Mesendoderm (in vitro differentiated cells): ENCODE measurements around the gene SGSM1.

Experiments used
- DNase-seq: peaks from one replicate; pipeline ENCODE4 v3.0.0; 2013
- H2AK5ac ChIP-seq: 2 replicates; pipeline ENCODE4 v1.6.1; 2013; ENCODE audit warnings: low read length, inconsistent platforms
- H2BK120ac ChIP-seq: 2 replicates; pipeline ENCODE4 v1.6.1; 2013; ENCODE audit warnings: low read depth, mild to moderate bottlenecking, low read length, moderate library complexity, mixed read lengths
- H2BK15ac ChIP-seq: replicated peaks from 2 replicates; pipeline ENCODE4 v1.6.1; 2013; ENCODE audit warnings: low read depth, mild to moderate bottlenecking, moderate library complexity
- H2BK5ac ChIP-seq: 2 replicates; pipeline ENCODE4 v1.6.1; 2013; ENCODE audit warnings: low read length, inconsistent platforms
- H3K18ac ChIP-seq: 2 replicates; pipeline ENCODE4 v1.6.1; 2013; ENCODE audit warnings: mild to moderate bottlenecking, low read length, mixed read lengths
- H3K23ac ChIP-seq: one replicate; pipeline ENCODE4 v1.6.1; 2013; ENCODE audit warnings: low read length
- H3K27ac ChIP-seq: 2 replicates; pipeline ENCODE4 v1.5.1; 2013; ENCODE audit warnings: low read depth, mild to moderate bottlenecking, inconsistent platforms, low read length, moderate library complexity
- H3K27me3 ChIP-seq: 2 replicates; pipeline ENCODE4 v1.6.1; 2013; ENCODE audit warnings: low read length, control low read depth, mild to moderate bottlenecking, inconsistent platforms; ENCODE audit not compliant: insufficient read depth, poor library complexity
- H3K36me3 ChIP-seq: 2 replicates; pipeline ENCODE4 v1.6.1; 2013; ENCODE audit warnings: low read length, inconsistent platforms; ENCODE audit not compliant: control insufficient read depth, insufficient read depth
- H3K4ac ChIP-seq: one replicate; pipeline ENCODE4 v1.6.1; 2013; ENCODE audit warnings: low read depth, mild to moderate bottlenecking, low read length, moderate library complexity
- H3K4me1 ChIP-seq: 2 replicates; pipeline ENCODE4 v1.6.1; 2013; ENCODE audit warnings: low read depth, low read length, inconsistent platforms; ENCODE audit not compliant: control insufficient read depth
- H3K4me2 ChIP-seq: 2 replicates; pipeline ENCODE4 v1.6.1; 2013; ENCODE audit warnings: low read length
- H3K4me3 ChIP-seq: 2 replicates; pipeline ENCODE4 v1.5.1; 2013; ENCODE audit warnings: mild to moderate bottlenecking, low read length
- H3K56ac ChIP-seq: one replicate; pipeline ENCODE4 v1.6.1; 2013; ENCODE audit warnings: low read length
- H3K79me1 ChIP-seq: 2 replicates; pipeline ENCODE4 v1.6.1; 2013; ENCODE audit warnings: low read length, inconsistent platforms
- H3K79me2 ChIP-seq: 2 replicates; pipeline ENCODE4 v1.6.1; 2013; ENCODE audit warnings: mild to moderate bottlenecking, low read length; ENCODE audit not compliant: control insufficient read depth, insufficient read depth
- H3K9ac ChIP-seq: 2 replicates; pipeline ENCODE4 v1.6.1; 2013; ENCODE audit warnings: low read length, inconsistent platforms
- H4K5ac ChIP-seq: one replicate; pipeline ENCODE4 v1.6.1; 2013; ENCODE audit warnings: low read length
- H4K8ac ChIP-seq: one replicate; pipeline ENCODE4 v1.6.1; 2013; ENCODE audit warnings: low read depth, mild to moderate bottlenecking, control low read depth, low read length, moderate library complexity
- WGBS: extraction: QIAGEN DNeasy Blood & Tissue Kit; methylation state at CpG from one replicate; pipeline ENCODE4 v1.1.7; 2013; ENCODE audit warnings: low lambda C conversion rate, missing lambda C conversion rate; ENCODE audit not compliant: insufficient coverage; ENCODE audit errors: extremely low coverage; 5-methylcytosine and 5-hydroxymethylcytosine counted together

Gene SGSM1

DNA sequence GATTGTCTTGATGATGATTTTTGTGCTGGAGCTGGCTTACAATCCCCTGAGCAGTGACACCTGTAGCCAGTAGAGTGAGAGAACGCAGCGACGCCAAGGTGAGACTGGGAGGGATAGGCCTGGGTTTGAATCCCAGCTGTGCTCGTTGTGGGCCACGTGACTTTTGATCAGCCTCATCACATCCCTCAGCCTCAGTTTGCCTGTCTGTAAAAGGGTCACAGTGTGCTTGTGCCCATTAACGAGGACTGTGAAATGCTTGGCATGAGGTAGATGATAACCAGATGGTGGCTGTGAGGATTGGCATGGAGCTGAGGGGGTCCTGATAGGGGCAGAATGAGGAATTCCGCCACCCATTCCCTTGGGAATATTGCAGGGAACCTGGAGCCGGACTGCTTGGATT lies 156.1 kb downstream of the SGSM1 start:
- Histone ChIP-seq H4K5ac (no peak overlapping the region), H3K4me2 (no peak overlapping the region), H3K4me1 (no peaks in the 10 kb centered on the region), H3K56ac (no peak overlapping the region), H3K27ac (no peak overlapping the region), H2BK15ac (no peak overlapping the region), H3K18ac (no peak overlapping the region), H3K79me2 (peaks cover 11% of the 10 kb centered on the region), H3K4ac (no peak overlapping the region), H2AK5ac (no peak overlapping the region), H3K36me3 (no peaks in the 10 kb centered on the region), H4K8ac (no peak overlapping the region), H3K23ac (no peak overlapping the region), H3K9ac (no peak overlapping the region), H3K27me3 (no peaks in the 10 kb centered on the region), H3K79me1 (peaks cover 11% of the 10 kb centered on the region), H3K4me3 (no peak overlapping the region), H2BK5ac (no peak overlapping the region), H2BK120ac (no peak overlapping the region)
- DNase-seq, result no peak
- no CpG with 5 or more reads among the region's 8 CpGs for WGBS

- Histone ChIP-seq H3K56ac (no peak overlapping the region), H2BK5ac (no peak overlapping the region), H3K18ac (no peak overlapping the region), H3K79me2 (peaks cover 11% of the 10 kb centered on the region), H2BK15ac (no peak overlapping the region), H3K23ac (no peak overlapping the region), H4K8ac (no peak overlapping the region), H3K27ac (no peak overlapping the region), H3K4ac (no peak overlapping the region), H3K4me1 (no peaks in the 10 kb centered on the region), H2BK120ac (no peak overlapping the region), H3K4me2 (no peak overlapping the region), H3K79me1 (peaks cover 10% of the 10 kb centered on the region), H2AK5ac (no peak overlapping the region), H3K9ac (no peak overlapping the region), H3K36me3 (no peaks in the 10 kb centered on the region), H3K27me3 (no peaks in the 10 kb centered on the region), H4K5ac (no peak overlapping the region), H3K4me3 (no peak overlapping the region)
- no peak for DNase-seq
- WGBS, result no CpG with 5 or more reads among the region's 11 CpGs
Measured at GRCh38 chr22:24962835-24963234, 156.8 kb downstream of the SGSM1 start.

- Histone ChIP-seq H3K4me3 (no peak overlapping the region), H2BK5ac (no peak overlapping the region), H3K79me2 (peaks cover 9% of the 10 kb centered on the region), H3K18ac (no peak overlapping the region), H3K9ac (no peak overlapping the region), H2AK5ac (no peak overlapping the region), H4K5ac (no peak overlapping the region), H2BK120ac (no peak overlapping the region), H3K56ac (no peak overlapping the region), H4K8ac (no peak overlapping the region), H3K27ac (no peak overlapping the region), H3K4me1 (no peaks in the 10 kb centered on the region), H3K4me2 (no peak overlapping the region), H3K79me1 (peaks cover 10% of the 10 kb centered on the region), H3K23ac (no peak overlapping the region), H3K36me3 (no peaks in the 10 kb centered on the region), H3K27me3 (no peaks in the 10 kb centered on the region), H2BK15ac (no peak overlapping the region), H3K4ac (no peak overlapping the region)
- no peak for DNase-seq
- WGBS, result no CpG with 5 or more reads among the region's 3 CpGs
Measured at GRCh38 chr22:24964441-24964840, 158.4 kb downstream of the SGSM1 start.

DNA sequence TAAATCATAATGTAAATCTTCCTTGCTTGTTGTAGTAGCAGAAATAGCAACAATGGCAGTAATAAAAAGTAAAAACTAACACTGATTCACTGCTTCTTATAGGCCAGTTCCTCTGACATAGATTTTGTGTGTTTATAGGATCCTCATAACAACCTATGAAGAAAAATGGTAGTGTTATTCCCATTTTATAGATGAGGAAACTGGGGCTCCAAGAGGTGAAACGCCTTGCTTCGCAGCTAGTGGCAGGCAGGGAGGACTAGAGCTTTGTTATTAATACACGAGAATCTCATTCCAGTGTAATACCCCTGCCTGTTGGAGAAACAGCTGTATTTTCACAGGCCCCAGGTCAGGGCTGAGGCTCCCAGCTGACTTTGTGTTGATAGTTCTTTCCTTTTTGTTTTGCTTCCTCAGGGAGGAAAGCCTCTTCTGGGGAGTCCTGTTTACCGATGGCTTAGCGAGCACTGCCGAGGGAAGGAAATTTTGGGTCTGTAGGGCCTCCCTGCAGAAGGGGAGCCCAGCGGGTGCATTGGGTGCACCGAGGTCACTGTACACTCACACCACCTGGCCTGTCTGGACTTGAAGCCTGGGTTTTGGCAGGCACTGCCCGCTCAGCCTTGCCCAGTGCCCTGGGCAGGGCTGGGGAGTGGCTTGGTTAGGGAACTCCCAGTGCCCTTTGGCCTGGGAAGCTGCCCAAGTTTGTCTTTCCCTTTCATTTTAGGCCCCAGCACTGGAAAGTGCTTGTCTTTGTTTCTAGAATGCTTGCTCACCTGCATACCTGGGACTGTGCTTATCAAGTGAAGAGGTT lies 160.0 kb downstream of the SGSM1 start:
- Histone ChIP-seq H2AK5ac (peak overlapping the region; percentile 44), H4K5ac (no peak overlapping the region), H2BK120ac (no peak overlapping the region), H3K9ac (no peak overlapping the region), H3K4me1 (peaks cover 9% of the 10 kb centered on the region), H2BK15ac (no peak overlapping the region), H3K23ac (no peak overlapping the region), H3K4me2 (no peak overlapping the region), H3K4ac (no peak overlapping the region), H3K27me3 (no peaks in the 10 kb centered on the region), H4K8ac (no peak overlapping the region), H3K36me3 (no peaks in the 10 kb centered on the region), H3K18ac (peak overlapping the region; percentile 39), H3K79me1 (peaks cover 7% of the 10 kb centered on the region), H3K56ac (no peak overlapping the region), H3K79me2 (peaks cover 7% of the 10 kb centered on the region), H3K27ac (peak overlapping the region; percentile 54), H2BK5ac (no peak overlapping the region), H3K4me3 (no peak overlapping the region)
- WGBS, result no CpG with 5 or more reads among the region's 9 CpGs
- no peak for DNase-seq

DNA sequence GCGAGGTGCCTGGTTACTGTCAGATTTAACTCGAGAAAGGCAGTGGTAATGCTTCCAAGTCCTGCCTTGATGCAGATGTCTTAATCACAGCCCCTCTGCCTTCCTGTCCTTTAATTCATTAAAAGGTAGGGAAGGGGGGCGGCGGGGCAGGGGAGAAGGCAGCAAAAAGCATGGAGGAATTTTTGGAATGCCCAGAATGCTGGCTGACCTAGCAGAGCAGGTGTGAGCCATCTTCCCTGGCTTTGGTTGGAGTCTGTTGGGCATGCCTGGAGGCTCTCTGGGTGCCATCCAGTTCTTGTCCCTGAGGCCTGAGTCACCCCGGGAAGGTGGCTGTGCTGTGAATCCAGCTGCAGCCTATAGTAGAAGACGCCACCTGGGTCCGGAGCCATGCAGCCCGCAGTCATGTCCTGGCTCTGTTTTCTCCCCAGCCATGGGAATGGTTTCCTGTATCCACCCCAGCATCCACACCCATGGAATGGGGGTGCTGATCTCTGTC lies 162.1 kb downstream of the SGSM1 start:
- Histone ChIP-seq H3K23ac (no peak overlapping the region), H3K79me1 (peaks cover 11% of the 10 kb centered on the region), H3K18ac (peak overlapping the region; percentile 1), H3K9ac (no peak overlapping the region), H3K4me1 (peaks cover 9% of the 10 kb centered on the region), H3K4me3 (no peak overlapping the region), H2BK5ac (no peak overlapping the region), H3K27me3 (no peaks in the 10 kb centered on the region), H2AK5ac (no peak overlapping the region), H3K27ac (no peak overlapping the region), H3K4ac (peak overlapping the region; percentile 20), H2BK120ac (no peak overlapping the region), H3K4me2 (no peak overlapping the region), H4K8ac (no peak overlapping the region), H3K56ac (peak overlapping the region; percentile 68), H2BK15ac (no peak overlapping the region), H3K36me3 (no peaks in the 10 kb centered on the region), H4K5ac (no peak overlapping the region), H3K79me2 (peaks cover 9% of the 10 kb centered on the region)
- no CpG with 5 or more reads among the region's 8 CpGs for WGBS
- peak; percentile 96 for DNase-seq
